K562 (cell line): Measurements from ENCODE around the gene KLHL22. TPM values are rescaled to one million over a fixed set of nuclear protein-coding genes. Genes with fewer than 3 reads are reported as not detected.
"Not testable (repeated sequence)": the region's sequence is repeated elsewhere in the genome, so short reads cannot be mapped to it uniquely, and the experiment has no call there.

ENCODE experiments used
- ATAC-seq: fragments of 200-7000 bp; cut with Tn5 transposase; 3 replicates; pipeline ENCODE4 v1.9.1; 2020; ENCODE audit warnings: moderate library complexity
- BruUV-seq: library from RNA; stranded (reverse); fragments of 400-500 nt; replicated peaks from 2 replicates; lab custom pipeline; 2021; lab: Mats Ljungman, UMichigan
- CTCF ChIA-PET: fragments of 300-600 bp; formaldehyde crosslinking; extraction: SDS; loops from one replicate; lab custom pipeline; 2021; ENCODE audit warnings: low intra/inter-chr PET ratio; lab: Yijun Ruan, JAX
- POLR2A ChIA-PET: fragments of 300-600, 350-650 bp; sonication (Branson Sonifier 250); formaldehyde crosslinking; extraction: SDS; loops from one replicate; lab custom pipeline; 2021; ENCODE audit warnings: antibody characterized with exemption, inconsistent platforms; lab: Yijun Ruan, JAX
- DNase-seq, 4 experiments: peaks; one replicate each; pipeline versions ENCODE4 v3.0.0 to v3.0.0-alpha.2; 2011 to 2018; ENCODE audit warnings: low spot score in 3 of 4, mixed read lengths in 3 of 4; ENCODE audit errors: extremely low read depth in 1 of 4
- FAIRE-seq: peaks from 2 replicates; lab custom pipeline; 2011; peaks lifted over from hg19 to GRCh38; lab: Jason Lieb, UNC
- H2AFZ ChIP-seq: 2 replicates; pipeline ENCODE4 v1.6.0; 2011; ENCODE audit warnings: low read depth, low read length, control low read depth, inconsistent platforms
- H3K27ac ChIP-seq: fragments of 200-600 bp; 3 replicates; pipeline ENCODE4 v1.8.0; 2011; ENCODE audit warnings: low read depth, mild to moderate bottlenecking, control low read depth, inconsistent platforms, low read length, moderate library complexity, mixed read lengths; ENCODE audit errors: extremely low read depth
- H3K27me3 ChIP-seq, 2 experiments: fragments of 300-600 bp in 1 of 2; 2 replicates in 1 of 2; 3 replicates in 1 of 2; pipeline versions ENCODE4 v1.6.0 to v1.8.0; 2011; ENCODE audit warnings: inconsistent platforms in 2 of 2, low read length in 2 of 2, mild to moderate bottlenecking in 1 of 2, mixed read lengths in 1 of 2, moderate library complexity in 1 of 2; ENCODE audit not compliant: control insufficient read depth in 2 of 2, insufficient read depth in 2 of 2
- H3K36me3 ChIP-seq: fragments of 300-600 bp; 3 replicates; pipeline ENCODE4 v1.8.0; 2011; ENCODE audit warnings: mild to moderate bottlenecking, low read length, inconsistent platforms; ENCODE audit not compliant: control insufficient read depth, insufficient read depth
- H3K4me1 ChIP-seq, 2 experiments: fragments of 200-600 bp in 1 of 2; replicated peaks in 1 of 2; 2 replicates in 1 of 2; 3 replicates in 1 of 2; pipeline versions ENCODE4 v1.5.1 to v1.8.0; 2011; ENCODE audit warnings: inconsistent platforms in 2 of 2, low read length in 2 of 2, mild to moderate bottlenecking in 1 of 2, mixed read lengths in 1 of 2, moderate library complexity in 1 of 2; ENCODE audit not compliant: control insufficient read depth in 2 of 2, insufficient read depth in 2 of 2
- H3K4me2 ChIP-seq: 2 replicates; pipeline ENCODE4 v1.6.1; 2011; ENCODE audit warnings: low read length, control low read depth, inconsistent platforms, mixed read lengths; ENCODE audit not compliant: insufficient read depth
- H3K4me3 ChIP-seq: fragments of 200-600 bp; sonication (generic), shearing (Covaris generic); 2 replicates; pipeline ENCODE4 v1.5.1; 2016; ENCODE audit warnings: control low read depth, inconsistent platforms
- H3K79me2 ChIP-seq: fragments of 200-600 bp; 3 replicates; pipeline ENCODE4 v1.8.0; 2011; ENCODE audit warnings: low read length, inconsistent platforms; ENCODE audit not compliant: control insufficient read depth, insufficient read depth
- H3K9ac ChIP-seq, 2 experiments: 2 replicates each; pipeline versions ENCODE4 v1.6.0 to v1.6.1; 2011; ENCODE audit warnings: low read depth in 2 of 2, low read length in 2 of 2, control low read depth in 1 of 2, inconsistent platforms in 1 of 2, mild to moderate bottlenecking in 1 of 2, mixed read lengths in 1 of 2; ENCODE audit not compliant: insufficient read depth in 1 of 2
- H3K9me1 ChIP-seq: one replicate; pipeline ENCODE4 v1.6.0; 2011; ENCODE audit warnings: inconsistent platforms, mild to moderate bottlenecking, low read length, moderate library complexity; ENCODE audit not compliant: control insufficient read depth, insufficient read depth
- H3K9me3 ChIP-seq: replicated peaks from 2 replicates; pipeline ENCODE4 v1.5.1; 2011; ENCODE audit warnings: low read depth, low read length, inconsistent platforms; ENCODE audit not compliant: control insufficient read depth, insufficient read depth
- H4K20me1 ChIP-seq: replicated peaks from 2 replicates; pipeline ENCODE4 v1.6.1; 2011; ENCODE audit warnings: low read length, inconsistent platforms, mixed read lengths; ENCODE audit not compliant: control insufficient read depth, insufficient read depth
- BCOR ChIP-seq: fragments of 450-650 bp; IDR thresholded peaks from 2 replicates; pipeline ENCODE4 v1.6.1; 2016
- ID3 ChIP-seq, 2 experiments: fragments of 250-450 bp in 1 of 2; fragments of 450-650 bp in 1 of 2; sonication (Bioruptor Pico) in 1 of 2; IDR thresholded peaks; 2 replicates each; pipeline versions ENCODE4 v1.6.1 to v1.8.0; 2016 to 2021; ENCODE audit warnings: mild to moderate bottlenecking in 2 of 2, moderate library complexity in 2 of 2, missing compliant biosample characterization in 1 of 2, missing genetic modification characterization in 1 of 2
- ZNF146 ChIP-seq: IDR thresholded peaks from one replicate; pipeline ENCODE4 v1.6.1; 2018; ENCODE audit warnings: missing compliant biosample characterization; ENCODE audit not compliant: unreplicated experiment
- WGBS: fragments of 100-300 bp; shearing (Covaris generic); methylation state at CpG from one replicate; pipeline ENCODE4 v1.1.6; 2016; ENCODE audit warnings: low coverage, mixed read lengths; ENCODE audit not compliant: insufficient coverage; ENCODE audit errors: missing lambda C conversion rate; 5-methylcytosine and 5-hydroxymethylcytosine counted together
- in situ Hi-C: fragments of 300-500 bp; cut with MboI; formaldehyde crosslinking; loops from 4 replicates; pipeline ENCODE4 v1.15.0; 2018; ENCODE audit warnings: inconsistent platforms, mixed read lengths
- intact Hi-C: fragments of 100-400 bp; cut with micrococcal nuclease; formaldehyde crosslinking; loops from 2 replicates; pipeline ENCODE4 v1.14.2; 2022
- polyA plus RNA-seq, 8 experiments: library from polyadenylated mRNA; depleted of rRNA in 4 of 8; stranded (reverse) in 5 of 8; unstranded in 3 of 8; fragments of >200 nt; fragmentation: Nextera tagmentation in 2 of 8; fragmentation: Illumina TruSeq in 1 of 8; extraction: Ambion mirVana in 2 of 8; extraction: Trizol in 1 of 8; gene quantifications; 2 replicates each; pipeline versions ENCODE4 v1.2.1 to v1.2.3, GENCODE V29; 2011 to 2014; ENCODE audit warnings: inconsistent platforms in 1 of 8, missing spikeins in 1 of 8
- total RNA-seq, 7 experiments: library from RNA; depleted of rRNA in 6 of 7; stranded (reverse); fragments of >200 nt in 6 of 7; fragmentation: Illumina TruSeq in 2 of 7; extraction: Trizol in 2 of 7; gene quantifications; 2 replicates each; pipeline versions ENCODE4 v1.2.1 to v1.2.3, GENCODE V29; 2011 to 2021; ENCODE audit warnings: low replicate concordance in 1 of 7

Gene KLHL22
- total and polyA plus RNA-seq, 9 of the 15 experiments (the other 6 are each of a cell fraction or from before 2014, with no cell fraction given): 1.3 to 25.6 (median 15.2) TPM

- H3K9me3 ChIP-seq; H2AFZ ChIP-seq; DNase-seq; H3K4me2 ChIP-seq; H3K9me1 ChIP-seq; H4K20me1 ChIP-seq; H3K9ac ChIP-seq; BruUV-seq; ATAC-seq; H3K36me3 ChIP-seq; FAIRE-seq; H3K4me3 ChIP-seq; H3K79me2 ChIP-seq; H3K27me3 ChIP-seq; H3K27ac ChIP-seq; TF ChIP-seq ID3 (CRISPR knock-in tag; IDR thresholded peaks at IDR 0.05): not testable (repeated sequence)
- peak; percentile 93 for TF ChIP-seq ZNF146 (CRISPR knock-in tag)
- TF ChIP-seq ID3 (tag; IDR thresholded peaks at IDR 0.05): 0 out of 2 replicates have a peak, but pooled peaks have one; percentile 31
- TF ChIP-seq BCOR: peak; percentile 50; the same call in 1 of the 2 replicates
- peaks cover 9 to 11% of the 10 kb centered on the region in 2 experiments for H3K4me1 ChIP-seq
- POLR2A ChIA-PET: interaction anchor here (1.2 kb wide), 1 partner anchor 22 kb away, joined by 3 read pairs; no protein-coding TSS in a partner anchor
- CTCF ChIA-PET: interaction anchor here (0.7 kb wide), 1 partner anchor 80 kb away, joined by 4 read pairs; the partner anchor contains the start of gene KLHL22
- WGBS: 17% methylated on average over 3 of the region's 3 CpGs
- in situ Hi-C loops (loop anchor here (5.0 to 25.0 kb wide), 3 partner anchors 157 to 1878 kb away; partner anchors contain the start of gene TMEM191B), intact Hi-C loops (loop anchor here (5.0 to 10.0 kb wide), 4 partner anchors 172 to 327 kb away; partner anchors contain the start of gene CCDC188)
Observed at GRCh38 chr22:20415241-20415640, 80.4 kb downstream of the KLHL22 start.
